Breast epithelium (tissue), 4 donors: ENCODE measurements around the gene KCNK5. TPM values are rescaled to one million over a fixed set of nuclear protein-coding genes. Genes with fewer than 3 reads are reported as not detected.

Experiments
- DNase-seq, 2 donors: peaks; one replicate each; pipeline ENCODE4 v3.0.0-alpha.2; 2019; ENCODE audit warnings: low spot score in 2 of 2
- H3K27ac ChIP-seq, 2 donors: fragments of 200-600 bp; sonication (generic) in 1 of 2; one replicate each; pipeline ENCODE4 v1.5.1; 2016 to 2019; ENCODE audit warnings: mild to moderate bottlenecking in 1 of 2
- H3K27me3 ChIP-seq, 2 donors: fragments of 200-600 bp; sonication (generic) in 1 of 2; one replicate each; pipeline versions ENCODE4 v1.5.1 to v1.6.0; 2017 to 2019; ENCODE audit warnings: control low read depth in 1 of 2, mild to moderate bottlenecking in 1 of 2
- H3K36me3 ChIP-seq: fragments of 200-600 bp; one replicate; pipeline ENCODE4 v1.5.1; 2019
- H3K4me1 ChIP-seq, 2 donors: fragments of 200-600 bp; sonication (generic); one replicate each; pipeline ENCODE4 v1.5.1; 2016 to 2019; ENCODE audit warnings: control low read depth in 1 of 2
- H3K4me3 ChIP-seq, 3 donors: fragments of 200-600 bp; sonication (generic); 1 replicate in 2 of 3; 2 replicates in 1 of 3; pipeline ENCODE4 v1.5.1; 2016 to 2019; ENCODE audit warnings: mild to moderate bottlenecking in 3 of 3, moderate library complexity in 2 of 3
- H3K9me3 ChIP-seq, 2 donors: fragments of 200-600 bp; sonication (generic) in 1 of 2; one replicate each; pipeline ENCODE4 v1.5.1; 2016 to 2019; ENCODE audit warnings: control low read depth in 1 of 2
- POLR2A ChIP-seq: fragments of 450-650 bp; IDR thresholded peaks from one replicate; pipeline ENCODE4 v1.6.1; 2016; ENCODE audit warnings: antibody characterized with exemption, mild to moderate bottlenecking, moderate library complexity
- POLR2AphosphoS5 ChIP-seq, 3 donors: sonication (generic); formaldehyde crosslinking; IDR thresholded peaks; one replicate each; pipeline ENCODE4 v1.6.1; 2017; ENCODE audit warnings: antibody characterized with exemption in 3 of 3
- intact Hi-C: fragments of 100-400 bp; cut with DNase I; formaldehyde crosslinking; loops from one replicate; pipeline ENCODE4 v1.15.1; 2023; ENCODE audit warnings: low total_unique reads
- total RNA-seq, 3 donors: library from RNA; depleted of rRNA; stranded (reverse); fragments of >200 nt; gene quantifications; one replicate each; pipeline ENCODE4 v1.1.0, GENCODE V29; 2016
- TF ChIP-seq, protein P1 (sequence below), 3 donors: fragments of 450-650 bp; IDR thresholded peaks; one replicate each; pipeline ENCODE4 v1.5.1; 2016 to 2017; ENCODE audit warnings: antibody characterized with exemption in 3 of 3, mild to moderate bottlenecking in 3 of 3, moderate library complexity in 3 of 3

Gene KCNK5
- total RNA-seq, 3 donors from 2014 or later, result 1.8 to 20.6 (median 4.3) TPM

DNA sequence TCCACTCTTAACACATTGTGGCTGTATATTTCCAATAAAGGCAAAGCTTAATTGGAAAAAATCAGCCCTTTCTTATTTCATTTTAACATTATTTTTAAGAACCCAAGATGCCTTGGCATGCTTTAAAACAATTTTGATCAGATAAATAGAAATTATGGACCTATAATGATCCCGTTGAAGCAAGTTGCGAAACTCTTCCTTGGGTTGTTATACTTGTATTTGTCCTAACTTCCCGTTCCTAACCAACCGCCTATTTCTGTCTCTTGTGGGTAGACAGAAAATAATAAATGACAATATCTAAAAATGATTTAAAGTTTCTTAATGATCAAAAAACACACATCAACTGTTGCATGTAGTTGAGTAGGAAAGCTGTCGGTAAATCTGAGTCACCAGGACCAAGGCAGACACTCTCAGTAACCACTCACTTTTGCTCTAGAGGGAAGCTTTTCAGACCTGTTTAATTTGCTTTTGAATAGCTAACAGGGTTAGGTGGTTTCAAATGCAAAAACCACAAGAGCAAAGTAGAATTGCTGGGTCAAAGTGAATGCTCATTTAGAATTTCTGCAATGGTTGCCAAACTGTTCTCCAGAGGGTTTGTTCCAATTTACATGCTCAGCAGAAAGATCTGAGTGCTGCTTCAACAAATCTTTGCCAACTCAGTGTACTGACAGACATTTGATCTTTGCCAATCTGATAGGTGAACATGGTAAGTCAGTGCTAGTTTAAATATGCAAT lies 34.2 kb upstream of the KCNK5 start:
- peak overlapping the region in 1 of 2 donors; percentile 21 for H3K27ac ChIP-seq
- no peaks in the 10 kb centered on the region for H3K36me3 ChIP-seq
- DNase-seq, result no peak
- H3K27me3 ChIP-seq, result peaks cover 0 to 12% of the 10 kb centered on the region in 2 donors
- H3K9me3 ChIP-seq, result no peaks in the 10 kb centered on the region
- no peak for TF ChIP-seq POLR2AphosphoS5 (IDR thresholded peaks at IDR 0.05)
- TF ChIP-seq, protein P1, sequence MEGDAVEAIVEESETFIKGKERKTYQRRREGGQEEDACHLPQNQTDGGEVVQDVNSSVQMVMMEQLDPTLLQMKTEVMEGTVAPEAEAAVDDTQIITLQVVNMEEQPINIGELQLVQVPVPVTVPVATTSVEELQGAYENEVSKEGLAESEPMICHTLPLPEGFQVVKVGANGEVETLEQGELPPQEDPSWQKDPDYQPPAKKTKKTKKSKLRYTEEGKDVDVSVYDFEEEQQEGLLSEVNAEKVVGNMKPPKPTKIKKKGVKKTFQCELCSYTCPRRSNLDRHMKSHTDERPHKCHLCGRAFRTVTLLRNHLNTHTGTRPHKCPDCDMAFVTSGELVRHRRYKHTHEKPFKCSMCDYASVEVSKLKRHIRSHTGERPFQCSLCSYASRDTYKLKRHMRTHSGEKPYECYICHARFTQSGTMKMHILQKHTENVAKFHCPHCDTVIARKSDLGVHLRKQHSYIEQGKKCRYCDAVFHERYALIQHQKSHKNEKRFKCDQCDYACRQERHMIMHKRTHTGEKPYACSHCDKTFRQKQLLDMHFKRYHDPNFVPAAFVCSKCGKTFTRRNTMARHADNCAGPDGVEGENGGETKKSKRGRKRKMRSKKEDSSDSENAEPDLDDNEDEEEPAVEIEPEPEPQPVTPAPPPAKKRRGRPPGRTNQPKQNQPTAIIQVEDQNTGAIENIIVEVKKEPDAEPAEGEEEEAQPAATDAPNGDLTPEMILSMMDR (IDR thresholded peaks at IDR 0.05), result no peak
- TF ChIP-seq POLR2A, result no peak
- H3K4me3 ChIP-seq, result no peak overlapping the region
- intact Hi-C loops, result no loop called here
- no peaks in the 10 kb centered on the region for H3K4me1 ChIP-seq

DNA sequence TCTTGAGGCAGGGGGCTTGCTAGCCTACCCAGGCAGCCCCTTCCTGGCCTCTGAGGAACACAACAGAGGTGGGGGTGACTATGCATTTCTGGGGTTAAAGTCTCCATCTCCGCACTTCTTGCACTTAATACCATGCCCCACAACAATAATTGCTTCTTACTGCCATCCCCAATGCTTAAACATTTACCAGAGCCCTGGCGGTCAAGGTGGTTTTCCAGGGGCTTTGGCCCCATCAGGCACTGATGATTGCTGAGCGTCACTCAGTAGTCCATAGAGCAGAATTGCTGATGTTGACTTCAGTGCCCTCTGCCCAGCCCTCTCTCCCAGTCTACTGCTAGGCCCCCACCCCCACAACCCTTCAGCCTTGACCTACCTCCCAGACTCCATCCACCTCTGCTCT lies 32.5 kb upstream of the KCNK5 start:
- H3K4me3 ChIP-seq, result no peak overlapping the region
- H3K27me3 ChIP-seq, result peaks cover 0 to 12% of the 10 kb centered on the region in 2 donors
- H3K36me3 ChIP-seq, result no peaks in the 10 kb centered on the region
- no peak for DNase-seq
- H3K9me3 ChIP-seq, result no peaks in the 10 kb centered on the region
- no peaks in the 10 kb centered on the region for H3K4me1 ChIP-seq
- no peak overlapping the region for H3K27ac ChIP-seq
- TF ChIP-seq, protein P1 (IDR thresholded peaks at IDR 0.05), result no peak
- TF ChIP-seq POLR2AphosphoS5 (IDR thresholded peaks at IDR 0.05) (no peak), POLR2A (no peak)
- intact Hi-C loops, result no loop called here

DNA sequence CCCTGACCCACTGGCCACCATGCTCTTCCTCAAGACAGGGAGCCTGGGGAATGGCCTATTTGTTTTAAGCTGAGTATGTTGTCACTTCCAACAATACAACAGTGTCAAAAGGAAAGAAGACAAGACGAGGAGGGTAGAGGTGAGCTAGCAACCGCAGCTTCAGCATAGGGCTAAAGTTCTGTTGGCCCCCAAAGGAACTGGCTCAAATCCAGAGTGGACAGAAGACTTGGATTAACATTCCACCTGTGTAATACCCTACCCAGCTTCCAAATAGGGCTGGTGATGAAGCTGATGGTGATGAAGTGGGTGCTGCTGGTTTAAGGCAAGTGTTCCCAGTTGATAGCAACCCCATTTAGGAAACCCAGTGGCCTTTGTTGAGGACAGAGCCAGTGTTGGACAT lies 31.7 kb upstream of the KCNK5 start:
- DNase-seq, result no peak
- H3K27ac ChIP-seq, result no peak overlapping the region
- H3K9me3 ChIP-seq, result no peaks in the 10 kb centered on the region
- H3K36me3 ChIP-seq, result no peaks in the 10 kb centered on the region
- no peak overlapping the region for H3K4me3 ChIP-seq
- intact Hi-C loops, result no loop called here
- TF ChIP-seq, protein P1 (IDR thresholded peaks at IDR 0.05), result no peak
- TF ChIP-seq POLR2A, result no peak
- no peak for TF ChIP-seq POLR2AphosphoS5 (IDR thresholded peaks at IDR 0.05)
- H3K27me3 ChIP-seq, result peaks cover 0 to 12% of the 10 kb centered on the region in 2 donors
- no peaks in the 10 kb centered on the region for H3K4me1 ChIP-seq

DNA sequence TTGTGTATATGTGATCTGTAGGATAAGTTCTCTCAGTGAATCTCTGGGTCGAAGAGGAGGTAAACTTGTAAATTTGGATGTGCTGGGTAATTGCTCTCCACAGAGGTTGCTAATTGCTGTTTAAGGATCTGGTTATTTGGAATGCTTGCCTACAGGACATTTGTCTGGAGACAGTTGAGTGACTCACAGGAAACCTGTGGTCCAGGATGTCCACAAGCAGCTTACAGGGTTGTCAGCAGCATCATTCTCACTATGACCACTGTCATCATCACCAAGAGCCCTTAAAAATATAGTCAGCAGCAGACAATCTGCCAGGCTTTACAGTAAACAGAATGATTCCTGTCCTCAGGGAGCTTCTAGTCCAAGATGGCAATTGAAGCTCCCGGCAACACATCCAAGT lies 31.2 kb upstream of the KCNK5 start:
- Histone ChIP-seq H3K27me3 (peaks cover 0 to 12% of the 10 kb centered on the region in 2 donors), H3K4me3 (no peak overlapping the region), H3K36me3 (no peaks in the 10 kb centered on the region), H3K9me3 (no peaks in the 10 kb centered on the region), H3K27ac (no peak overlapping the region), H3K4me1 (no peaks in the 10 kb centered on the region)
- intact Hi-C loops, result no loop called here
- no peak for DNase-seq
- TF ChIP-seq, protein P1 (IDR thresholded peaks at IDR 0.05), result no peak
- TF ChIP-seq POLR2A (no peak), POLR2AphosphoS5 (IDR thresholded peaks at IDR 0.05) (no peak)

DNA sequence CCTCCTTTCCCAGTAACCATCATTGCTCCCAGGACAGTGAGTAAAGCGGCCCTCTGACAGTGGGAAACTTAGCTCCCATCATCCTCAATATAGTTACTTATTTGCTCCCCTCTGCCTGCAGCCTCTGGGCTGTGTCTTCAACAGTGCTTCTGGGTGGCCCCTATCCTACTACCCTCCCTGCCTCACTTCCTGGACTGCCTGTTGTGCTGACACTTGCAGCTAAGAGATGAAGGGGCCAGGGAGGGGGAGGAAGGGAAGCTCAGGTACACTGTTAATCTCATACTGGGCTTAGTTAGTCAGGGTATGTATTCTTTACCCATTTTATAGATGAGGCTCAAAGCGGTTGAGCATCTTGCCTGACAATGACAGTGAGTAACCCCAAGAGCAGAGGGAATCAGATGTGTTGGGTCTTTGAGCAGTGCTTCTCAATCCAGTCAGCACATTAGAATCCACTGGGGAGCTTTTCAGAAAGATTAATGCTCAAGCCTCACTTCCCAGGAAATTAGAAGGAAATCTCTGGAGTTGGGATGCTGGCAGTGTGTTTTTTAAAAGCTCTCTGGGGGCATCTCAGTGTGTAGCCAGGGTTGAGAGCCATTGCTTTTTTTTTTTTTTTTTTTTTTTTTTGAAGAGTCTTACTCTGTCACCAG lies 27.1 kb upstream of the KCNK5 start:
- Histone ChIP-seq H3K36me3 (no peaks in the 10 kb centered on the region), H3K4me1 (no peaks in the 10 kb centered on the region), H3K9me3 (peaks cover 0 to 6% of the 10 kb centered on the region in 2 donors), H3K27me3 (peaks cover 0 to 12% of the 10 kb centered on the region in 2 donors), H3K4me3 (no peak overlapping the region), H3K27ac (no peak overlapping the region)
- intact Hi-C loops, result no loop called here
- no peak for DNase-seq
- TF ChIP-seq, protein P1 (IDR thresholded peaks at IDR 0.05), result no peak
- no peak for TF ChIP-seq POLR2A
- TF ChIP-seq POLR2AphosphoS5 (IDR thresholded peaks at IDR 0.05), result no peak
